KBM-7 (cell line): ENCODE data around the gene RPS6KC1.
"Not testable (repeated sequence)": the region's sequence is repeated elsewhere in the genome, so short reads cannot be mapped to it uniquely, and the experiment has no call there.

Experiments used
- DNase-seq: peaks from one replicate; pipeline ENCODE4 v3.0.0-alpha.2; 2015
- in situ Hi-C: fragments of 300-500 bp; cut with MboI; formaldehyde crosslinking; loops from 2 replicates; pipeline ENCODE4 v1.14.3; 2020; ENCODE audit warnings: low sequenced_read_pairs, low pct_unique_long_range_greater_than_20kb, mixed read lengths

Gene RPS6KC1

GRCh38 chr1:213297021-213297420 lies 246.0 kb downstream of the RPS6KC1 start:
- in situ Hi-C loops = no loop called here
- no peak for DNase-seq

GRCh38 chr1:213300433-213300832 lies 249.4 kb downstream of the RPS6KC1 start:
- in situ Hi-C loops = no loop called here
- no peak for DNase-seq

- DNase-seq, in situ Hi-C loops: not testable (repeated sequence)
Observed at GRCh38 chr1:213301524-213301923, 250.5 kb downstream of the RPS6KC1 start.

GRCh38 chr1:213303286-213303685 lies 252.2 kb downstream of the RPS6KC1 start:
- no peak for DNase-seq
- in situ Hi-C loops = no loop called here

GRCh38 chr1:213315571-213315970 lies 264.5 kb downstream of the RPS6KC1 start:
- DNase-seq = no peak
- in situ Hi-C loops = no loop called here

GRCh38 chr1:213318458-213318857 lies 267.4 kb downstream of the RPS6KC1 start:
- DNase-seq, in situ Hi-C loops: not testable (repeated sequence)

GRCh38 chr1:213320191-213320870 lies 269.3 kb downstream of the RPS6KC1 start:
- in situ Hi-C loops = no loop called here
- DNase-seq = no peak
